Panc1 (cell line): Measurements from ENCODE around the gene ABLIM2.

ENCODE experiments used
- SIN3A ChIP-seq: IDR thresholded peaks from 2 replicates; pipeline ENCODE4 v1.6.1; 2012; ENCODE audit warnings: low read depth, mild to moderate bottlenecking, low read length, moderate library complexity, borderline replicate concordance; ENCODE audit not compliant: insufficient read depth
- TCF7L2 ChIP-seq: IDR thresholded peaks from 2 replicates; pipeline ENCODE4 v1.6.1; 2011; ENCODE audit warnings: mild to moderate bottlenecking, low read depth, low read length, inconsistent platforms
- TF ChIP-seq, protein P1 (sequence below): fragments of 450-650 bp; IDR thresholded peaks from 2 replicates; pipeline ENCODE4 v1.5.1; 2017; ENCODE audit warnings: mild to moderate bottlenecking
- TF ChIP-seq, protein P2 (sequence below), 2 experiments: IDR thresholded peaks; 2 replicates each; pipeline ENCODE4 v1.6.1; 2011 to 2012; ENCODE audit warnings: low read depth in 2 of 2, control low read depth in 1 of 2, low read length in 1 of 2, mild to moderate bottlenecking in 1 of 2, moderate library complexity in 1 of 2; ENCODE audit not compliant: insufficient read depth in 1 of 2

DNA sequence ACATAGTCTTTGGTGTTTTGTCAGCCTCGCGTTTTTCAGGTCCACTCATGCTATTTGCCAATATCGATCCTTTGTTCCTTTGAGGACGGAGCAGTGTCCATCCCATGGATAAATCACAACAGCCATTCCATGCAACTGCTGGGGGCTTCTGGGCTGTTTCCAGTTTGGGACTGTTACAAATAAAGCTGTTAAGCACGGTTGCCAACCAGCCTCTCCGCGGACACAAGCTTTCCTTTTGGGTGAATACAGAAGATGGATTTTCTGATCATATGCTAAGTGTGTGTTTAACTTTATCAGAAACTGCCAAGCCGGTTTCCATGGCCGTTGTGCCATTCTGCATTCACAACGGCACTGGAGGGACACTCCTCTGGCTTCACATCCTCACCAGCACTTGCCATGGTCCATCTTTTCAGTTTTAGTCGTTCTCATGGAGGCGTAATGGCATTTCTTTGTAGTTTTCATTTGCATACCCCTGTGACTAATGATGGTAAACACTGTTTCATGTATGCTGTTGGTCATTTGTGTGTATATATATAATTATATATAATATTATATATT lies 67.8 kb downstream of the ABLIM2 start:
- TF ChIP-seq, protein P1, sequence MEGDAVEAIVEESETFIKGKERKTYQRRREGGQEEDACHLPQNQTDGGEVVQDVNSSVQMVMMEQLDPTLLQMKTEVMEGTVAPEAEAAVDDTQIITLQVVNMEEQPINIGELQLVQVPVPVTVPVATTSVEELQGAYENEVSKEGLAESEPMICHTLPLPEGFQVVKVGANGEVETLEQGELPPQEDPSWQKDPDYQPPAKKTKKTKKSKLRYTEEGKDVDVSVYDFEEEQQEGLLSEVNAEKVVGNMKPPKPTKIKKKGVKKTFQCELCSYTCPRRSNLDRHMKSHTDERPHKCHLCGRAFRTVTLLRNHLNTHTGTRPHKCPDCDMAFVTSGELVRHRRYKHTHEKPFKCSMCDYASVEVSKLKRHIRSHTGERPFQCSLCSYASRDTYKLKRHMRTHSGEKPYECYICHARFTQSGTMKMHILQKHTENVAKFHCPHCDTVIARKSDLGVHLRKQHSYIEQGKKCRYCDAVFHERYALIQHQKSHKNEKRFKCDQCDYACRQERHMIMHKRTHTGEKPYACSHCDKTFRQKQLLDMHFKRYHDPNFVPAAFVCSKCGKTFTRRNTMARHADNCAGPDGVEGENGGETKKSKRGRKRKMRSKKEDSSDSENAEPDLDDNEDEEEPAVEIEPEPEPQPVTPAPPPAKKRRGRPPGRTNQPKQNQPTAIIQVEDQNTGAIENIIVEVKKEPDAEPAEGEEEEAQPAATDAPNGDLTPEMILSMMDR: no peak
- TF ChIP-seq SIN3A (no peak), TCF7L2 (no peak)
- TF ChIP-seq, protein P2, sequence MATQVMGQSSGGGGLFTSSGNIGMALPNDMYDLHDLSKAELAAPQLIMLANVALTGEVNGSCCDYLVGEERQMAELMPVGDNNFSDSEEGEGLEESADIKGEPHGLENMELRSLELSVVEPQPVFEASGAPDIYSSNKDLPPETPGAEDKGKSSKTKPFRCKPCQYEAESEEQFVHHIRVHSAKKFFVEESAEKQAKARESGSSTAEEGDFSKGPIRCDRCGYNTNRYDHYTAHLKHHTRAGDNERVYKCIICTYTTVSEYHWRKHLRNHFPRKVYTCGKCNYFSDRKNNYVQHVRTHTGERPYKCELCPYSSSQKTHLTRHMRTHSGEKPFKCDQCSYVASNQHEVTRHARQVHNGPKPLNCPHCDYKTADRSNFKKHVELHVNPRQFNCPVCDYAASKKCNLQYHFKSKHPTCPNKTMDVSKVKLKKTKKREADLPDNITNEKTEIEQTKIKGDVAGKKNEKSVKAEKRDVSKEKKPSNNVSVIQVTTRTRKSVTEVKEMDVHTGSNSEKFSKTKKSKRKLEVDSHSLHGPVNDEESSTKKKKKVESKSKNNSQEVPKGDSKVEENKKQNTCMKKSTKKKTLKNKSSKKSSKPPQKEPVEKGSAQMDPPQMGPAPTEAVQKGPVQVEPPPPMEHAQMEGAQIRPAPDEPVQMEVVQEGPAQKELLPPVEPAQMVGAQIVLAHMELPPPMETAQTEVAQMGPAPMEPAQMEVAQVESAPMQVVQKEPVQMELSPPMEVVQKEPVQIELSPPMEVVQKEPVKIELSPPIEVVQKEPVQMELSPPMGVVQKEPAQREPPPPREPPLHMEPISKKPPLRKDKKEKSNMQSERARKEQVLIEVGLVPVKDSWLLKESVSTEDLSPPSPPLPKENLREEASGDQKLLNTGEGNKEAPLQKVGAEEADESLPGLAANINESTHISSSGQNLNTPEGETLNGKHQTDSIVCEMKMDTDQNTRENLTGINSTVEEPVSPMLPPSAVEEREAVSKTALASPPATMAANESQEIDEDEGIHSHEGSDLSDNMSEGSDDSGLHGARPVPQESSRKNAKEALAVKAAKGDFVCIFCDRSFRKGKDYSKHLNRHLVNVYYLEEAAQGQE (IDR thresholded peaks at IDR 0.05; ENCODE audit: insufficient read depth in 1 of 2, low read depth in 2 of 2, low read length in 1 of 2): no peak
